ENCODE measurements around the gene CTTN. TPM values are rescaled to one million over a fixed set of nuclear protein-coding genes. Genes with fewer than 3 reads are reported as not detected.
A peak's percentile ranks its signal among the peaks of the same experiment; 100 is the strongest.

The CTTN gene
- total and polyA plus RNA-seq, 7 experiments from 2014 or later: 0.07 to 2.6 (median 1.8) TPM; not detected in 1

DNA sequence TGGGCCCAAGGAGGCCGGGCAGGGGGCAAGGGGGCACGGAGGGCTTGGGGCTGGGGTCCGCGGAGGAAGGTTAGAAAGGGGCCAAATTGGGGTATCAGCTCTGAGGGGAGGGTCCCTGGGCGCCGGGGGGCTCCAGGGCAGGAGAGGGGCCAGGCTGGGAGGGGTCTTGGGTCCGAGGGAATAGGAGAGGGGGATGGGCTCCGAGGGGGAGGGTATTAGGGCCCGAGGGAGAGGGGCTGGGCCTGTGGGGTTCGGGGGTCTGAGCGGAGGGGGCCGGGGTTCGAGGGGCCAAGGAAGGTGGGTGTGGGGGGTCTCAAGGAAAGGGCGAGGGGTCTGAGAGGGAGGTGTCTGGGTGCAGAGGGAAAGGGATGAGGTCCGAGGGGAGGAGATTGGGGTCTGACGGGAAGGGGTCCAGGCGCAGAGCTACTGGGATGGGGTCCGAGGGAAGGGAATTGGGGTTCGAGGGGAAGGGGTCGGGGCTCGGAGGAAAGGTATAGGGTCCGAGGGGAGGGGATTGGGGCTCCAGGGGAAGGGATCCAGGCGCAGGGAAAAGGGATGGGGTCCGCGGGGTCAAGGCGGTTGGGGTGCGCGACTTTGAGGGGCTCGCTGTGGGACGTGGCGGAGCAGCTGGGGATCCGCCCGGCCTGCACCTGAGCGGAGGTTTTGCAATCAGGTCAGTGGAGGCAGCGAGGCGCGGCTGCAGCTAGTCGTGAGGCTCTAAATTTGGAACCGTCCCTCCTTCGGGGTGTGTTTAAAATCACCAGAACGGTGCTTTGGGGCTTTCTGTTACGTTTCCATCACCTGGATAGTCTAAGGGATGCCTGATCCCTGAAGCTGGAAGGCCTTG, 728 bp downstream of the CTTN start:
- Mint-ChIP-seq H3K36me3 (peaks cover 0 to 3% (median 0%) of the 10 kb centered on the region in 5 donors), H3K27ac (peak overlapping the region in 1 of 9 donors; percentile 46), H3K9me3 (peaks cover 0 to 2% (median 0%) of the 10 kb centered on the region in 11 donors), H3K4me3 (peak overlapping the region; percentile 53 to 96 (median 68)), H3K4me1 (peaks cover 11 to 25% (median 12%) of the 10 kb centered on the region in 7 donors), H3K27me3 (peaks cover 10 to 79% (median 24%) of the 10 kb centered on the region in 5 donors)
- H3K4me1 ChIP-seq (ENCODE audit: control insufficient read depth in 2 of 2, insufficient read depth in 2 of 2, low read length in 2 of 2): peaks cover 9% of the 10 kb centered on the region in 2 donors
- peak overlapping the region; percentile 36 for H3K4me3 ChIP-seq (ENCODE audit: low read length)
- CTCF ChIA-PET: no interaction called here
- intact Hi-C loops (cut with micrococcal nuclease): loop anchor here in 1 of 2 donors (10.0 kb wide), 1 partner anchor 124 kb away; the partner anchor contains the start of gene PPFIA1
- no peaks in the 10 kb centered on the region for H3K36me3 ChIP-seq (ENCODE audit: control insufficient read depth in 2 of 3, insufficient read depth in 3 of 3, low read length in 3 of 3)
- DNase-seq (no peak), ATAC-seq (no peak)
- no peaks in the 10 kb centered on the region for H3K27me3 ChIP-seq (ENCODE audit: control insufficient read depth in 2 of 2, insufficient read depth in 2 of 2, low read length in 2 of 2)
- H3K9me3 ChIP-seq (ENCODE audit: control insufficient read depth in 2 of 3, low read length in 3 of 3): no peaks in the 10 kb centered on the region
- POLR2A ChIA-PET: no interaction called here
- peak overlapping the region; percentile 54 for H3K27ac ChIP-seq (ENCODE audit: low read depth, low read length)

- Mint-ChIP-seq H3K4me1 (peaks cover 11 to 25% (median 12%) of the 10 kb centered on the region in 7 donors), H3K4me3 (peak overlapping the region; percentile 14 to 96 (median 64)), H3K36me3 (peaks cover 0 to 3% (median 0%) of the 10 kb centered on the region in 5 donors), H3K27me3 (peaks cover 10 to 78% (median 22%) of the 10 kb centered on the region in 5 donors), H3K9me3 (peaks cover 0 to 2% (median 0%) of the 10 kb centered on the region in 11 donors), H3K27ac (peak overlapping the region in 1 of 9 donors; percentile 20)
- intact Hi-C loops (cut with micrococcal nuclease): loop anchor here in 1 of 2 donors (10.0 kb wide), 1 partner anchor 125 kb away; the partner anchor contains the start of gene PPFIA1
- no peaks in the 10 kb centered on the region for H3K36me3 ChIP-seq (ENCODE audit: control insufficient read depth in 2 of 3, insufficient read depth in 3 of 3, low read length in 3 of 3)
- no peaks in the 10 kb centered on the region for H3K9me3 ChIP-seq (ENCODE audit: control insufficient read depth in 2 of 3, low read length in 3 of 3)
- H3K27ac ChIP-seq (ENCODE audit: low read depth, low read length): no peak overlapping the region
- ChIA-PET CTCF (no interaction called here), POLR2A (interaction anchor here (0.5 kb wide), 1 partner anchor 412 kb away, joined by 3 read pairs; no protein-coding TSS in a partner anchor)
- H3K4me1 ChIP-seq (ENCODE audit: control insufficient read depth in 2 of 2, insufficient read depth in 2 of 2, low read length in 2 of 2): peaks cover 9% of the 10 kb centered on the region in 2 donors
- no peaks in the 10 kb centered on the region for H3K27me3 ChIP-seq (ENCODE audit: control insufficient read depth in 2 of 2, insufficient read depth in 2 of 2, low read length in 2 of 2)
- no peak for DNase-seq
- no peak overlapping the region for H3K4me3 ChIP-seq (ENCODE audit: low read length)
- peak; percentile 63 for ATAC-seq
These were observed 1.4 kb downstream of the CTTN start for GRCh38 chr11:70399681-70400112.

DNA sequence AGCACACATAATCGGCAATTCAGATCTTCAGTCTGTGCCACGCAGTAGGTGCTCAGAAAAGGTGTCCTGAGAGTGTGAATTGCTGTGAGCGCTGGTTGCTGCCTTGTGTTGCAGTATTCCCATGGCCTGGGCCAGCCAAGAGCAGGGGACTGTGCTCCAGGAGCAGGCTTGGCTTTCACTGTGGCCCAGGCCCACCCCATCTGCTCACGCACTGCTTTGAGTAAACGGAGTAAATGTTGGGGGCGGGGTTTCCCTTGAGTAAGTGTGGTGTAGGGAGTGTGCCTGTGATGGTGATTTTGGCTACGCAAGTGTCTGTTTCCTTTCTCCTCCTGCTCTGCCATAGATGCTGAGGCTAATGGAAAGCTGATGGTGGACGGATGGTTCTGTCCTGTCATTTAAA, 2.3 kb downstream of the CTTN start:
- Histone ChIP-seq H3K4me3 (ENCODE audit: low read length) (no peak overlapping the region), H3K4me1 (ENCODE audit: control insufficient read depth in 2 of 2, insufficient read depth in 2 of 2, low read length in 2 of 2) (peaks cover 9% of the 10 kb centered on the region in 2 donors), H3K36me3 (ENCODE audit: control insufficient read depth in 2 of 3, insufficient read depth in 3 of 3, low read length in 3 of 3) (no peaks in the 10 kb centered on the region), H3K27ac (ENCODE audit: low read depth, low read length) (no peak overlapping the region), H3K9me3 (ENCODE audit: control insufficient read depth in 2 of 3, low read length in 3 of 3) (no peaks in the 10 kb centered on the region), H3K27me3 (ENCODE audit: control insufficient read depth in 2 of 2, insufficient read depth in 2 of 2, low read length in 2 of 2) (no peaks in the 10 kb centered on the region)
- intact Hi-C loops (cut with micrococcal nuclease): no loop called here
- Mint-ChIP-seq H3K27ac (no peak overlapping the region), H3K36me3 (peaks cover 0 to 3% (median 0%) of the 10 kb centered on the region in 5 donors), H3K9me3 (peaks cover 0 to 2% (median 0%) of the 10 kb centered on the region in 11 donors), H3K4me3 (peak overlapping the region in 2 of 10 donors; percentile 9 to 56), H3K27me3 (peaks cover 10 to 78% (median 12%) of the 10 kb centered on the region in 5 donors), H3K4me1 (peaks cover 11 to 25% (median 12%) of the 10 kb centered on the region in 7 donors)
- ATAC-seq: no peak
- CTCF ChIA-PET: interaction anchor here (0.6 kb wide), 1 partner anchor 21 kb away, joined by 4 read pairs; no protein-coding TSS in a partner anchor
- POLR2A ChIA-PET: no interaction called here
- no peak for DNase-seq

DNA sequence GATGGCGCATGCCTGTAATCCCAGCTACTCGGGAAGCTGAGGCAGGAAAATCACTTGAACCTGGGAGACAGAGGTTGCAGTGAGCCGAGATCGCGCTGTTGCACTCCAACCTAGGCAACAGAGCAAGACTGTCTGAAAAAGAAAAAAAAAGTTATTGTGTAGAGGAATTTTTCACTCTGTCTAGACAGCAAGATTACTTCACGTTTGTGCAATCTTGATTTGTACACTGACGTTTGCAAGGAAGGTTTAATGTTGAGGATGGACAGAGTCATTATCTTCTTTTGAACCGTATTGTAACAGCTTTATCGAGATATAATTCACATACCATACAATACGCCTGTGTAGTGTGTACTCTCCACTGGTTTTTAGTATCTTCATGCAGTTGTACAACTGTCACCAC, 3.7 kb downstream of the CTTN start:
- H3K27me3 Mint-ChIP-seq: peaks cover 10 to 76% (median 11%) of the 10 kb centered on the region in 5 donors
- intact Hi-C loops (cut with micrococcal nuclease): no loop called here
- no peak overlapping the region for H3K4me3 ChIP-seq (ENCODE audit: low read length)
- H3K27me3 ChIP-seq (ENCODE audit: control insufficient read depth in 2 of 2, insufficient read depth in 2 of 2, low read length in 2 of 2): no peaks in the 10 kb centered on the region
- no peaks in the 10 kb centered on the region for H3K36me3 ChIP-seq (ENCODE audit: control insufficient read depth in 2 of 3, insufficient read depth in 3 of 3, low read length in 3 of 3)
- ATAC-seq (no peak), DNase-seq (no peak)
- ChIA-PET CTCF (interaction anchor here (0.7 kb wide), 1 partner anchor 9 kb away, joined by 3 read pairs; no protein-coding TSS in a partner anchor), POLR2A (no interaction called here)
- no peak overlapping the region for H3K4me3 Mint-ChIP-seq
- H3K4me1 ChIP-seq (ENCODE audit: control insufficient read depth in 2 of 2, insufficient read depth in 2 of 2, low read length in 2 of 2): peaks cover 9% of the 10 kb centered on the region in 2 donors
- H3K9me3 ChIP-seq (ENCODE audit: control insufficient read depth in 2 of 3, low read length in 3 of 3): no peaks in the 10 kb centered on the region
- H3K9me3 Mint-ChIP-seq: peaks cover 0 to 2% (median 0%) of the 10 kb centered on the region in 11 donors
- no peak overlapping the region for H3K27ac ChIP-seq (ENCODE audit: low read depth, low read length)
- H3K27ac Mint-ChIP-seq: no peak overlapping the region
- peaks cover 11 to 24% (median 11%) of the 10 kb centered on the region in 7 donors for H3K4me1 Mint-ChIP-seq
- peaks cover 0 to 3% (median 0%) of the 10 kb centered on the region in 5 donors for H3K36me3 Mint-ChIP-seq

- H3K36me3 ChIP-seq (ENCODE audit: control insufficient read depth in 2 of 3, insufficient read depth in 3 of 3, low read length in 3 of 3): no peaks in the 10 kb centered on the region
- intact Hi-C loops (cut with micrococcal nuclease): no loop called here
- H3K4me1 ChIP-seq (ENCODE audit: control insufficient read depth in 2 of 2, insufficient read depth in 2 of 2, low read length in 2 of 2): peaks cover 2 to 3% of the 10 kb centered on the region in 2 donors
- ATAC-seq: no peak
- H3K27me3 ChIP-seq (ENCODE audit: control insufficient read depth in 2 of 2, insufficient read depth in 2 of 2, low read length in 2 of 2): no peaks in the 10 kb centered on the region
- H3K27ac ChIP-seq (ENCODE audit: low read depth, low read length): no peak overlapping the region
- POLR2A ChIA-PET: no interaction called here
- CTCF ChIA-PET: no interaction called here
- H3K4me3 Mint-ChIP-seq: no peak overlapping the region
- peaks cover 0 to 2% (median 0%) of the 10 kb centered on the region in 11 donors for H3K9me3 Mint-ChIP-seq
- no peak for DNase-seq
- H3K4me1 Mint-ChIP-seq: peaks cover 4 to 21% (median 5%) of the 10 kb centered on the region in 7 donors
- no peak overlapping the region for H3K4me3 ChIP-seq (ENCODE audit: low read length)
- H3K9me3 ChIP-seq (ENCODE audit: control insufficient read depth in 2 of 3, low read length in 3 of 3): no peaks in the 10 kb centered on the region
- peaks cover 3 to 74% (median 4%) of the 10 kb centered on the region in 5 donors for H3K27me3 Mint-ChIP-seq
- no peak overlapping the region for H3K27ac Mint-ChIP-seq
- H3K36me3 Mint-ChIP-seq: peaks cover 0 to 5% (median 0%) of the 10 kb centered on the region in 5 donors
These were observed 4.4 kb downstream of the CTTN start for GRCh38 chr11:70402685-70403084.

GRCh38 chr11:70404244-70404643, 5.9 kb downstream of the CTTN start:
- no peaks in the 10 kb centered on the region for H3K36me3 ChIP-seq (ENCODE audit: control insufficient read depth in 2 of 3, insufficient read depth in 3 of 3, low read length in 3 of 3)
- POLR2A ChIA-PET: no interaction called here

More at GRCh38 chr11:70404244-70404643, 5.9 kb downstream of the CTTN start:
- CTCF ChIA-PET: no interaction called here
- Histone ChIP-seq H3K9me3 (ENCODE audit: control insufficient read depth in 2 of 3, low read length in 3 of 3) (no peaks in the 10 kb centered on the region), H3K4me1 (ENCODE audit: control insufficient read depth in 2 of 2, insufficient read depth in 2 of 2, low read length in 2 of 2) (no peaks in the 10 kb centered on the region), H3K4me3 (ENCODE audit: low read length) (no peak overlapping the region), H3K27me3 (ENCODE audit: control insufficient read depth in 2 of 2, insufficient read depth in 2 of 2, low read length in 2 of 2) (no peaks in the 10 kb centered on the region), H3K27ac (ENCODE audit: low read depth, low read length) (no peak overlapping the region)
- H3K9me3 Mint-ChIP-seq: no peaks in the 10 kb centered on the region
- H3K4me3 Mint-ChIP-seq: no peak overlapping the region
- intact Hi-C loops (cut with micrococcal nuclease): no loop called here
- H3K4me1 Mint-ChIP-seq: peaks cover 0 to 25% (median 0%) of the 10 kb centered on the region in 7 donors
- no peak overlapping the region for H3K27ac Mint-ChIP-seq
- H3K27me3 Mint-ChIP-seq: peaks cover 0 to 67% (median 0%) of the 10 kb centered on the region in 5 donors
- peaks cover 0 to 5% (median 0%) of the 10 kb centered on the region in 5 donors for H3K36me3 Mint-ChIP-seq
- ATAC-seq (no peak), DNase-seq (no peak)

Data from naive thymus-derived CD4-positive, alpha-beta T cell (primary cell).